Adrenal gland (tissue), 5 donors: ENCODE data around the gene TACR1.

ENCODE experiments used
- POLR2A ChIP-seq, 2 donors: fragments of 450-650 bp; IDR thresholded peaks; one replicate each; pipeline ENCODE4 v1.6.1; 2017; ENCODE audit warnings: antibody characterized with exemption in 2 of 2, mild to moderate bottlenecking in 2 of 2, moderate library complexity in 1 of 2
- TF ChIP-seq, protein P1 (sequence below), 6 experiments: fragments of 450-650 bp in 4 of 6; fragments of 200-600 bp in 2 of 6; sonication (generic) in 1 of 6; IDR thresholded peaks; 1 replicate in 5 of 6; 2 replicates in 1 of 6; pipeline versions ENCODE4 v1.5.1 to v1.8.0; 2016 to 2021; ENCODE audit warnings: antibody characterized with exemption in 6 of 6, mild to moderate bottlenecking in 2 of 6, moderate library complexity in 1 of 6
- donor health status: DM: no; HTN: no; CAD: no.

DNA sequence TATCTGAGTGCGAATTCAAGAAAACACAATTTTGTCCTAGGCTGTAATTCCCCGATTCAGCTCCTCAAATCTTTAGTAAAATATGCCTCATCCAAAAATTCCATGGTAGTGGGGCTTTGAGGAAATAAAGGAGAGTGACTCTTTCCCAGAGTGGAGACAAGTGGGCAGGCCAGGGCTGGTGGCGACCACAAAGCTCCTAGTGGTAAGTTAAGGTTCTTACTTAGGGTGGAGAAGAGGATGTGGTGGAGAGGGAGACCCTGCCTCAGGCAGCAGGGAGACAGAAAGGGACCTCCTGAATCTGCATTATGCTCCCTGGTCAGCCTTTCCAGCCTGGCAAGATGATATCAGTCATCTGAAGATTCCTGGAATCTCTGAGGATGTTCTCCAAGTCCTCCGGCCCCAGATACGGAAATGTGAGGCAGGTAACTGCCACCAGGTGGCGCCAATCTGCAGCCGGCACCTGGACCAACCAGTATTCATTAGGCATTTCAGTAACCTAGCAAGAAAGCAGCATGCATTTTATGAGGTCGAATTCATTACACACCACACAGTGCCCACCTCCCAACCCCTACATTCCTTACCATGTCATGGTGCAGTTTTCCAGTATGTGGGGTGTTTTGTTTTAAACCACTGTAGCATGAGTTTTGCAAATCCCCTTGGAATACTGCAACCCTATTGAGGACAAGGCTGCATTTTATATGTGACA, 134.5 kb downstream of the TACR1 start:
- no peak for TF ChIP-seq POLR2A (IDR thresholded peaks at IDR 0.05)
- TF ChIP-seq, protein P1, sequence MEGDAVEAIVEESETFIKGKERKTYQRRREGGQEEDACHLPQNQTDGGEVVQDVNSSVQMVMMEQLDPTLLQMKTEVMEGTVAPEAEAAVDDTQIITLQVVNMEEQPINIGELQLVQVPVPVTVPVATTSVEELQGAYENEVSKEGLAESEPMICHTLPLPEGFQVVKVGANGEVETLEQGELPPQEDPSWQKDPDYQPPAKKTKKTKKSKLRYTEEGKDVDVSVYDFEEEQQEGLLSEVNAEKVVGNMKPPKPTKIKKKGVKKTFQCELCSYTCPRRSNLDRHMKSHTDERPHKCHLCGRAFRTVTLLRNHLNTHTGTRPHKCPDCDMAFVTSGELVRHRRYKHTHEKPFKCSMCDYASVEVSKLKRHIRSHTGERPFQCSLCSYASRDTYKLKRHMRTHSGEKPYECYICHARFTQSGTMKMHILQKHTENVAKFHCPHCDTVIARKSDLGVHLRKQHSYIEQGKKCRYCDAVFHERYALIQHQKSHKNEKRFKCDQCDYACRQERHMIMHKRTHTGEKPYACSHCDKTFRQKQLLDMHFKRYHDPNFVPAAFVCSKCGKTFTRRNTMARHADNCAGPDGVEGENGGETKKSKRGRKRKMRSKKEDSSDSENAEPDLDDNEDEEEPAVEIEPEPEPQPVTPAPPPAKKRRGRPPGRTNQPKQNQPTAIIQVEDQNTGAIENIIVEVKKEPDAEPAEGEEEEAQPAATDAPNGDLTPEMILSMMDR (IDR thresholded peaks at IDR 0.05) = peak; percentile 36 to 80 (median 66)
